T-helper 17 cell (primary cell): Measurements from ENCODE around the gene CDAN1. TPM values are rescaled to one million over a fixed set of nuclear protein-coding genes. Genes with fewer than 3 reads are reported as not detected.

Experiments
- ATAC-seq: fragments of 150-1000 bp; cut with Tn5 transposase; 2 replicates; pipeline ENCODE4 v1.10.0; 2021; ENCODE audit warnings: mild to moderate bottlenecking, moderate library complexity
- DNase-seq, 3 donors: peaks; one replicate each; pipeline versions ENCODE4 v3.0.0 to v3.0.0-alpha.2; 2020 to 2021
- H3K9me3 ChIP-seq: one replicate; pipeline ENCODE4 v1.7.0; 2013; ENCODE audit warnings: low read length, mild to moderate bottlenecking; ENCODE audit not compliant: control insufficient read depth, poor library complexity, severe bottlenecking
- H3K27ac Mint-ChIP-seq: one replicate; pipeline ENCODE4 v1.8.0; 2022; ENCODE audit warnings: mild to moderate bottlenecking, moderate library complexity, mixed read lengths
- H3K27me3 Mint-ChIP-seq: one replicate; pipeline ENCODE4 v1.8.0; 2022; ENCODE audit warnings: mixed read lengths
- H3K36me3 Mint-ChIP-seq: one replicate; pipeline ENCODE4 v1.8.0; 2022; ENCODE audit warnings: low read depth, mixed read lengths
- H3K4me1 Mint-ChIP-seq: one replicate; pipeline ENCODE4 v1.8.0; 2022; ENCODE audit warnings: mild to moderate bottlenecking, mixed read lengths
- H3K4me3 Mint-ChIP-seq: one replicate; pipeline ENCODE4 v1.8.0; 2022; ENCODE audit warnings: mild to moderate bottlenecking, moderate library complexity, mixed read lengths
- total RNA-seq, 4 donors: library from RNA in 2 of 4; stranded (reverse) in 2 of 4; gene quantifications; one replicate each; pipeline ENCODE4 v1.2.3 and lab custom pipeline; 2022 to 2026

Gene CDAN1
- total RNA-seq, 2 donors from 2014 or later, result 18.2 to 19.4 TPM

DNA sequence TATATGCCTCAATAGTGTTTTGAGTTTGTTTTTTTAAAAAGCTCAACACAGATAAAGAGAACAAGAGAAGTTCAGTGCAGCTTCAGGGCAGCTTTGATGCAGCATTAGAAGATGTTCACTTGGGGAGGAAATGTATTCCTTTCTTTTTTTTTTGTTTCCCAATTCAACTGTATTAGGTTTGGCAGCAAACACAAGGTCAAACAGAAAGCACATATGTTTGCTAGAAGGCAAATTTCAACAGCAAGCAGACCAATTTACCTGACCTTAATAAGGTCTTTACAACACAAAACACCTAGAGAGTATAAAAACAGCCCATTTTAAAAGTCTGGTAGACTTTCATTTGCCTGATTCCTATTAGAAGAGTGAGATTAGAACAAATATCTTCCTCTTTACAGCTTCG lies 7.3 kb upstream of the CDAN1 start:
- Mint-ChIP-seq H3K27me3 (no peaks in the 10 kb centered on the region), H3K36me3 (peaks cover 5% of the 10 kb centered on the region), H3K27ac (no peak overlapping the region), H3K4me3 (no peak overlapping the region), H3K4me1 (peaks cover 2% of the 10 kb centered on the region)
- no peak for ATAC-seq
- no peaks in the 10 kb centered on the region for H3K9me3 ChIP-seq
- no peak for DNase-seq

DNA sequence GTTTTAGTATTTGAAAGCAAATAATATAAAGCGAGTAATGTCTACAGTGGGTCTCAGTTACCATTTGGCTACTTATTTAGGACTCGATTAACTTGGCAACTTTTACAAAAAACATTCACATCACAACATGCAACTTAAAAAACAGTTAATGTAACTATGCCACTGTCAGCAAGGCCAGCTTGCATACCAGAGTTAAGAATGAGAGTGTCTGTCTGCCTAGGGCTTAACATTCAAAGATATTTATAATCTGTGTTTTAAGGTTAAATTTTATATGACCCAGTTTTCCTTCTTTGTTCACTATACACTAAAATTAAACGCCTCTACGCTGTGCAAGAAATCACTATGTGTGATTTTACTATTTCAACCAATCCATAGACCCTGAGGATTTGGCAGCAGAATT lies 5.2 kb upstream of the CDAN1 start:
- H3K27me3 Mint-ChIP-seq, result no peaks in the 10 kb centered on the region
- H3K4me3 Mint-ChIP-seq, result no peak overlapping the region
- no peak overlapping the region for H3K27ac Mint-ChIP-seq
- no peak for ATAC-seq
- DNase-seq, result no peak
- peaks cover 5% of the 10 kb centered on the region for H3K36me3 Mint-ChIP-seq
- H3K4me1 Mint-ChIP-seq, result no peaks in the 10 kb centered on the region
- no peaks in the 10 kb centered on the region for H3K9me3 ChIP-seq

DNA sequence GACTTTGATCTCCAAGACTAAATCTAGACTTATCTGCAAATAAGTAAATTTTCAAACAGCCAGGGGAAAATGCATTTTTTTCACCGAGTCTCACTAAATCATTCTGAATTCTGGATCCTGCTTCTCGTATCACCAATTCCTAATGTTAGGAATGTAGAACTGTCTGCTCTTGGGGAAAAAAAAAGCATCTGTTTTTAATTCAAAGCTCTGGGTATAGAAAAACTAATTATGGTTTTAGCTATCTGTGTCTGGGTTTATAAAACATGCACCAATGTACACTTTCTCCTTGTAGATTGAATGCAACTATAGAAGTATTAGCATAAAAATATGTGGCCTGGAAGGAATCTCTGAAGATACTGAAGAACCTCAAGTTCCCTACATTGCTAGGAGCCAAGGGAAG lies 4.8 kb upstream of the CDAN1 start:
- H3K9me3 ChIP-seq, result no peaks in the 10 kb centered on the region
- Mint-ChIP-seq H3K4me1 (no peaks in the 10 kb centered on the region), H3K27ac (no peak overlapping the region), H3K36me3 (peaks cover 5% of the 10 kb centered on the region), H3K4me3 (no peak overlapping the region), H3K27me3 (no peaks in the 10 kb centered on the region)
- no peak for DNase-seq
- ATAC-seq, result no peak

DNA sequence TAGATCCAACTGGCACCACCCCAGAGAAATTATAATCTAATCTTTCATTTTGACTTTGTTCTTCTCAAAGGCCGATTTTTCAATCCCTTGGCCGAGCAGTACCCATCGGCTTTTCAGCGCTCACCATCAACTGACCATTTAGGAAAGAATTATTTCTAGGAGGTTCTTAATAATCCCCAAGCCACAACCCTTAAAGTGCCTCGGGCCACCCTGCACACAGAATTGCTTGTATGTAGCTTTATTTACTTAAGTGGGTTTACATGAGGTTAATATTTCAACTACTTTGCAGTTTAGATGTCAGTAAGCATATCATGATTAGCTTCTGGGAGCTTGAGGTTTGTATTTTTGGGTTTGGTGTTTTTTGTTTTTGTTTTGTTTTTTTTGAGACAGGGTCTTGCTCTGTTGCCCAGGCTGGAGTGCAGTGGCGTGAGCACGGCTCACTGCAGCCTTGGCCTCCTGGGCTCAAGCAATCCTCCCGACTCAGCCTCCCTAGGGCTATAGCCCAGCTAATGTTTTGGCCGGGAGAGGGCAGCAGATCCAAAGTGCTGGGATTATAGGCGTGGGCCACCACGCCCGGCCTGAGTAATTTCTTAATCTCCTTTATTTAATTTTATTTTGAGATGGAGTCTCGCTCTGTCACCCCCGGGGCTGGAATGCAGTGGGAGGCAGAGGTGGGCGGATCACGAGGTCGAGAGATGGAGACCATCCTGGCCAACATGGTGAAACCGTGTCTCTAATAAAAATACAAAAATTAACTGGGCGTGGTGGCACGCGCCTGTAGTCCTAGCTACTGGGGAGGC lies 801 bp upstream of the CDAN1 start:
- peaks cover 5% of the 10 kb centered on the region for H3K4me1 Mint-ChIP-seq
- H3K9me3 ChIP-seq, result no peaks in the 10 kb centered on the region
- H3K27me3 Mint-ChIP-seq, result no peaks in the 10 kb centered on the region
- peak overlapping the region; percentile 82 for H3K4me3 Mint-ChIP-seq
- H3K36me3 Mint-ChIP-seq, result no peaks in the 10 kb centered on the region
- ATAC-seq (no peak), DNase-seq (no peak)
- peak overlapping the region; percentile 74 for H3K27ac Mint-ChIP-seq

DNA sequence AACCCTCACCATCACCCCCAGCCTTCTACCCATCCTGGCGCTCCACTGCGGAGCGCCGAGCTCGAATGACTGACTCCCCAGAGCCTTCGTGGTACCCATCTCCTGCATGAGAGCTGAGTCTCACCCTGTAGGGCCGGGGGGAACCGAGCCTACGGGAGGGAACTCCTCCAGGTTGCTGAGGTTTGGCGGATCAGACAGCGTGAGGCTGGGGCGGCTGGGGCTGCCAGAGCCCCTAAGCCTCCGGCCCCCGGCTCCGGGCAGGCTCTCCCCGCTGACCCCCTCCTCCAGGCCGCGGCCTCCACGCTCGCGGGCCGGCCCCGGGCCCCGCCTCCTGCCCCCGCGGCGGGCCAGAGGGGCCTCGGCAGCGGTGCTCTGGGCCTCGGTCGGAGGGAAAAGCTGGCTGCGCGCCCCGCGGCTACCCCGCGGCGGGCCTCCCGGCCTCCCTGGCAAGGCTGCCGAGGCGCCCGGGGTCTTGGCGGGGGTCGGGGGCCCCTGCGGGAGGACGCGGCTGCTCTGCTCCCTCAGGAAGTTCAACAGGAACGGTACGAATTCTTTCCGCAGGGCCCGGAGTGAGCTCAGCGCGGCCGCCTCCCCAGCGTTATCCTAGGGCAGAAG lies 643 bp downstream of the CDAN1 start:
- peak overlapping the region; percentile 45 for H3K27ac Mint-ChIP-seq
- no peaks in the 10 kb centered on the region for H3K27me3 Mint-ChIP-seq
- no peak for DNase-seq
- no peaks in the 10 kb centered on the region for H3K36me3 Mint-ChIP-seq
- peak; percentile 6 for ATAC-seq
- no peaks in the 10 kb centered on the region for H3K9me3 ChIP-seq
- H3K4me3 Mint-ChIP-seq, result peak overlapping the region; percentile 84
- H3K4me1 Mint-ChIP-seq, result peaks cover 8% of the 10 kb centered on the region

DNA sequence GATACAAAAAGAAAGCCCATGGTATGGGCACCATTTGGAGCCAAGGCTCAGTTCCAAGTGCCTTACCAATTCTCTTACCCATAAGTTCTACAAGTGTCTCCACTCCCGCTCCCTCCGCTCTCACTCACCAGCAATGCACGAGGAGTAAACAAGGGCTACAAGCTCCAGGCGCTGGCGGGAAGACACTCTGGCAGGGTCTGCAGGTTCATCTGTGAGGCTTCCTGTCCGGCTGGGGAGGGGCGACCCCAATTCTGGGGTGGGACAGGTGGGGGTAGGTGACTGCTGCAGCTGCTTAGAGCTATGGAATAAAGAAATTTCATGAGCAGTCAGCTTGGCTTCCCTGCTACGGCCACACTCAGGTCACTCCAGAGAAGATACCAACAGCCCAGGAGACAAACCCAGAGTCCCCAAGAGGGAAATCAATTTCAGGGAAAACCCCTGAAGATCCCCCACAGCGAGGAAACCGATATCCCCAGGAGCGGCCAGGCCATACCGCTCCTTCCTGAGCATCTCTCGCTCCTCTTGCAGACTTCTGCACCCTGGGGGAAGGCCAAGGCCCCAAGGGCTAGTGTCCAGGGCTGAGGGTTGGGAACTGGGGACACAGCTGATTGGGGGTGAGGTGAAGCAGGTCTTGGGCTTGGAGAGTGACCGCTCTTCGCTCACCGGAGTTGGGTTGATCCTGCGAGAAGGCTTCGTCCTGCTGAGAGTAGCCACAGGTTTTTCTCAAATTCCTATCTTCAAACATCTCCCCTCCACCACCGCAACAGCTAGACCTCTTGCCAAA lies 1.4 kb downstream of the CDAN1 start:
- no peaks in the 10 kb centered on the region for H3K27me3 Mint-ChIP-seq
- peak overlapping the region; percentile 84 for H3K4me3 Mint-ChIP-seq
- peaks cover 8% of the 10 kb centered on the region for H3K4me1 Mint-ChIP-seq
- DNase-seq (no peak), ATAC-seq (no peak)
- no peaks in the 10 kb centered on the region for H3K9me3 ChIP-seq
- peak overlapping the region; percentile 45 for H3K27ac Mint-ChIP-seq
- no peaks in the 10 kb centered on the region for H3K36me3 Mint-ChIP-seq

DNA sequence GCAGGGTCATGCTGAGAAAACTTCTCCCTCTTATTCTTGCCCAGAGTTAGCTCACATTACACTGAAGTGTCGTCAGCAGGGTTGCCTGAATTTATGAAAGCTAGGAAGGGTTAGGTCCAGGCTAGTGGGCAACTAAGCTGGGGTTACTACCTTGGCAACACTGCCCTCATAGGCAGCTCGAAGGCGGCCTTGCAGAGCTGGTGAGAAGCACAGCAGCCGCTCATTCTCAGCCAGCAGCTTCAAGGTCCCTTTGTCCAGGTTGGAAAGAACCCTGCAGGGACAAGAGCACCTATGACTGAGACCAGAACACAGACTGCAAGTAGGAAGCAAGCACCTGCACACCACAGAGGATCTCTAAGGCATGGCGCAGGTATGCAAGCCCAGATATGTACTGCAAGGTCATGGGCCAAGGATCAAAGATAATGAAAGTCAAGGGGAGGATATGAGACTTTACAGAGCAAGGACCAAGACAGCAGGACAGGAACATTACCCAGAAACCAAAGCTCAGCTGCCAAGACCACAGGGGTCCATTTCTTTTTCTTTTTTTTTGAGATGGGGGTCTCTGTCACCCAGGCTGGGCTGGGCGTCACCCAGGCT lies 2.8 kb downstream of the CDAN1 start:
- Mint-ChIP-seq H3K4me1 (peaks cover 8% of the 10 kb centered on the region), H3K27me3 (no peaks in the 10 kb centered on the region), H3K27ac (peak overlapping the region; percentile 78), H3K36me3 (peaks cover 2% of the 10 kb centered on the region), H3K4me3 (peak overlapping the region; percentile 84)
- DNase-seq, result no peak
- no peak for ATAC-seq
- H3K9me3 ChIP-seq, result no peaks in the 10 kb centered on the region

DNA sequence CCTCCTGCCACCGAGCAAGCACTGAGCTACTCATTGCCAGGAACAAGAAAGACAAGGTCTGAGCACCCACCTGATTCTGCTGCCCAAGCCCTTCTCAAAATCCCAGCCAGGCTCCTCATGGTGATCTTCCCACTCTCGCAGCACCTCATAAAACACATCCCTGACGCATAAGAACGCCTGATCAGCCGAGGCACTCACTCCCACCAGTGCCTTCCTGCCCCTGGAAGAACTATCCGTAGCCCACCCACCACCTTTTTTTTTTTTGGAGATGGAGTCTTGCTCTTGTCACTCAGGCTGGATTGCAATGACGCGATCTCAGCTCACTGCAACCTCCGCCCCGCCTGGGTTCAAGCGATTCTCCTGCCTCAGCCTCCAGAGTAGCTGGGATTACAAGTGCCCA lies 3.9 kb downstream of the CDAN1 start:
- peaks cover 10% of the 10 kb centered on the region for H3K4me1 Mint-ChIP-seq
- H3K27ac Mint-ChIP-seq, result peak overlapping the region; percentile 34
- no peaks in the 10 kb centered on the region for H3K9me3 ChIP-seq
- ATAC-seq (no peak), DNase-seq (no peak)
- H3K36me3 Mint-ChIP-seq, result peaks cover 2% of the 10 kb centered on the region
- H3K27me3 Mint-ChIP-seq, result no peaks in the 10 kb centered on the region
- no peak overlapping the region for H3K4me3 Mint-ChIP-seq

DNA sequence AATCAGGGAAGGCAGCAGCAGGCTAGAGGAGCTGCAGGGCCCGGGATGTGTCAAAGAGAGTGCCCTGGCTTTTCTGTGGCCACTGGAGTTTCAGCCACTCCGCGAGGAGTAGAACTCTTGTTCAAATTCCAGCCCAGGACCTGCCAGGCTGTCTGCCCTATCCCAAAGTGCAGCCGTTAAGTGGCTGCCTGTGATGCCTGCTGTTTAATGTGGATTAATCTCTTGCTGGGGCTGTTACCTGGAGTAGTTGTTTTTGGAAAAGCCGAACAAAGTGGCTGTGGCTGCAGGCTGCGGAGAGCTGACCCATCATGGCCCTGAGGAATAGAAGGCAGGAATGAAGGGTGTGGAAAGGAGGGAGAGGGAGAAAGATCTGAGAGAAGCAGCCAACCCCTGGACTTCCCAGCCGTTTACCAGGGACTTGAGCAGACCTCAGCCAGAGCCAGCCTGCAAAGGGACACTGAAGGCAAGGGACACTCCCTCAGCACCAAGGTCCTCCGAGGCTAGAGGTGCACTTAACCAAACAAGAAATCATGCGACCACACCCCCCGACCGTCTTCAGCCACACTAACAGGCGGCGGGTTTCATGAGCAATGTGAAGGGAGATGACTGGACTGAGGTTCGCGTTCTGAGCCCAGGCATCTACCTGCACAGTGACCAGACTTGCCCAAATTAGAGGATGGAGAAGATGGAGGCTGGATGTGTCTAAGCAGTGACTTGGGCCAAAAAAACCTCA lies 4.7 kb downstream of the CDAN1 start:
- H3K9me3 ChIP-seq, result no peaks in the 10 kb centered on the region
- no peak for DNase-seq
- ATAC-seq, result no peak
- Mint-ChIP-seq H3K27ac (peak overlapping the region; percentile 61), H3K4me1 (peaks cover 10% of the 10 kb centered on the region), H3K4me3 (no peak overlapping the region), H3K27me3 (no peaks in the 10 kb centered on the region), H3K36me3 (peaks cover 2% of the 10 kb centered on the region)

DNA sequence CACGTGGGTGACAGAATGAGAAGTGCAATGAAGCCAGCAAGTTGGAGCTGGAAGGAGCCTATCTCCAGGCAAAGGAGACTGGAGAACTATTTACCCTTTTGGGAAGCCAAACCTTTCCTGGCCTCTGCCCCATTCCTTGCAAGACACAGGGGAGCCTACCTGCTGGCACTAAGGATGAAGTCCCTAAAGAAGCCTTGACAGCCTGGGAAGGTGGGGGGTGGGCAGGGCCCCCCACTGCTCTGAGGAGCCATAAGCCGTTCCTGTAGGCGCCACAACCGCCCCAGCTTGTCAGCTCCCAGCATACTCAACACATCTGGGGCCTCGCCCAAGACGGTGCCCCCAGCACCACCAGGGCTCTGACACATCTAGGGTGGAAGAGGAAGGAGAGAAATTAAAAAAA lies 5.5 kb downstream of the CDAN1 start:
- Mint-ChIP-seq H3K27ac (no peak overlapping the region), H3K4me1 (peaks cover 10% of the 10 kb centered on the region), H3K27me3 (no peaks in the 10 kb centered on the region), H3K36me3 (peaks cover 2% of the 10 kb centered on the region), H3K4me3 (no peak overlapping the region)
- DNase-seq (no peak), ATAC-seq (no peak)
- H3K9me3 ChIP-seq, result no peaks in the 10 kb centered on the region

DNA sequence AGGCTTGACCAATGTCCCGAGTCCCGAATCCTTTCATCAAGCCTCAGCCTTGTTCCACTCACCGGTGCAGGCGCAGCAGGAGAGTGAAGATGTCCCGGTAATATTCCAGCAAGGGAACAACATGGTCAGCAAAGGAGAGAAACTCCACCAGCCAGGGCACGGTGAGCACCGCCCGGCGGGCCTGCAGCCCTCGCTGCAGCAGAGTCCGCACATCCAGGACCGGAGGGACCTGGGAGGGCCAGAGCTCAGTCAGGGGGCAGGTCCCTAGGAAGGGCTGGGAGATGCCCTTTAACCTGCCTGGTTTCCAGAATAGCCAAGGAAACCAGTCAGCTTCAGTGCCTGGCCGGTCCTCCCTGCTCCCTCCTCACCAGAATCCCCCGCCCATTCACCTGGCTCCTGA lies 6.4 kb downstream of the CDAN1 start:
- Mint-ChIP-seq H3K4me3 (no peak overlapping the region), H3K27ac (no peak overlapping the region), H3K27me3 (no peaks in the 10 kb centered on the region), H3K4me1 (peaks cover 7% of the 10 kb centered on the region), H3K36me3 (peaks cover 2% of the 10 kb centered on the region)
- ATAC-seq, result no peak
- H3K9me3 ChIP-seq, result no peaks in the 10 kb centered on the region
- DNase-seq, result no peak

DNA sequence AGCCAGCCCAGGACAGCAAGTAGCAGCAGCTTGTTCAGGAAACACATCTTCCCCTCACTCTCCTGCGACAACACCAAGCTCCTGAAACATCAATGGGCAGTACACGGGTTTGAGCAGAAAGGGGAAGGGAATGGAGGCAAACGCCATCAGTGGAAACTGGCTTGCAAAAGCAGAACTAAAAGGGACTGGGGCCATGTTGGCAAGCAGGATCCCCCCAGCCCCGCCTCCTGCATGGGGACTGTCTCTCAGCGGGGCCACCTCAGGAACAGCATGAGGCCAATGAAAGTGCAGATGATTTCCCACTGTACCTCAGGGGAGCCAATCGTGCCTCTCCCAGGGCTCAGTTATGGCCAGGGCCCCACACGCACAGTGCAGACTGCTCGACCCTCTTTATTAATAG lies 6.8 kb downstream of the CDAN1 start:
- Mint-ChIP-seq H3K36me3 (peaks cover 3% of the 10 kb centered on the region), H3K27ac (no peak overlapping the region), H3K27me3 (no peaks in the 10 kb centered on the region), H3K4me1 (peaks cover 7% of the 10 kb centered on the region), H3K4me3 (no peak overlapping the region)
- no peak for DNase-seq
- no peak for ATAC-seq
- H3K9me3 ChIP-seq, result no peaks in the 10 kb centered on the region

DNA sequence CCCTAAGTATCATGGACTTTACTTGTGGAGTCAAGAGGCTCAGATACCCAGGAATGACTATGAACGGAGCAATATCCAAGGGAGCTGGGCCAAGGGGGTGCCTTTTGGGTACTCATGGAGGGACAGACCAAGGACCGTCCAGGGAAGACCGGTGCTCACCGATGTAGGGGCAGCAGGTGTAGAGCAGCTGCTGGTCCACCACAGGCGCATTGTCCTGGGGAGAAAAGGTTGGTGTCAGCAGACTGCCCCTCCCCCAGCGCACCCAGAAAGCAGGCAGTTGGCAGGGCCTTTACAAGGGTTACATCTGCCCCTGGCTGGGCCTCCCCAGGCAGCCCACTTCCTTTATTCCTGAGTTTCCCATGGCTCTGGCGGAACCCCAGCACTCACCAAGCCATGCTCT lies 7.5 kb downstream of the CDAN1 start:
- H3K27me3 Mint-ChIP-seq, result no peaks in the 10 kb centered on the region
- no peak overlapping the region for H3K4me3 Mint-ChIP-seq
- DNase-seq, result no peak
- peaks cover 7% of the 10 kb centered on the region for H3K4me1 Mint-ChIP-seq
- peaks cover 6% of the 10 kb centered on the region for H3K36me3 Mint-ChIP-seq
- ATAC-seq, result no peak
- H3K9me3 ChIP-seq, result no peaks in the 10 kb centered on the region
- no peak overlapping the region for H3K27ac Mint-ChIP-seq
